GM10266 (cell line): ENCODE measurements around the gene COMT.

Source experiments
- DNase-seq: peaks from one replicate; pipeline ENCODE4 v3.0.0; 2012; ENCODE audit errors: extremely low spot score
- TF ChIP-seq, protein P1 (sequence below): IDR thresholded peaks from 2 replicates; pipeline ENCODE4 v1.5.1; 2012; ENCODE audit warnings: mild to moderate bottlenecking, low read depth; ENCODE audit not compliant: control insufficient read depth, insufficient read depth; ENCODE audit errors: missing control alignments

The COMT gene

DNA sequence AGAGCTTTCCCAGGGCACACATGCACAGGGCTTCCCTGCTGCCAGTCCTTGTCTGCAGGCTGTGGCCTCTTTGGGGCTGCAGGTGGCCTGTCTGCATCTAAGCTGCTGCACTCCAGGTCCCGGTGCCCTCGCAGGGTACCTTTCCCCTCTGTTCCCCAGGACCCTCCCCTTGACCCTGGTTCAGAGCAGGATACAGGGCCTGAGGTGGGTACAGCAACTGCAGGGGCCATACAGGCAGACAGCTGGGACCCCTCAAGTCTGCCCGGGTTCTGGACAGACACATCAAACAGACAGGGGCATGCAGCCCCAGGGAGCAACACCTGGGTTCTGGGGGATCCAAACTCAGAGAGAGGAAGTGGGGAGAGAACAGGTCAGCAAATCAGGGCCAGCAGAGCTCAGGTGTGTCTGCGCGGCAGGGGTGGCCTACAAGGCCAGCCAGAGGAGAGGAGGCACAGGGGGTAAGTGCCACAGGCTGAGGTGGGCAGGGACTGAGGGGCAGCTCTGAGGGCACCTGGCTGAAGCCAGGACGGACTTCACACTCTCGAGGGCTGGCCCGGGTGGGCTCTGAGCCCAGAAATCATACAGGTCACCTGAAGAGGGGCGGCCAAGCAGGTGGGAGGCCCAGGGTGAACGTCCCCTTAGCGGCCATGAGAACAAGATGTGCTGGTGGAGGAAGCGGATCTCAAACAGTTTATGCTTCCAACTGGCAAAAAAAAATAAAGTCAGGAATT, 29.9 kb upstream of the COMT start:
- TF ChIP-seq, protein P1, sequence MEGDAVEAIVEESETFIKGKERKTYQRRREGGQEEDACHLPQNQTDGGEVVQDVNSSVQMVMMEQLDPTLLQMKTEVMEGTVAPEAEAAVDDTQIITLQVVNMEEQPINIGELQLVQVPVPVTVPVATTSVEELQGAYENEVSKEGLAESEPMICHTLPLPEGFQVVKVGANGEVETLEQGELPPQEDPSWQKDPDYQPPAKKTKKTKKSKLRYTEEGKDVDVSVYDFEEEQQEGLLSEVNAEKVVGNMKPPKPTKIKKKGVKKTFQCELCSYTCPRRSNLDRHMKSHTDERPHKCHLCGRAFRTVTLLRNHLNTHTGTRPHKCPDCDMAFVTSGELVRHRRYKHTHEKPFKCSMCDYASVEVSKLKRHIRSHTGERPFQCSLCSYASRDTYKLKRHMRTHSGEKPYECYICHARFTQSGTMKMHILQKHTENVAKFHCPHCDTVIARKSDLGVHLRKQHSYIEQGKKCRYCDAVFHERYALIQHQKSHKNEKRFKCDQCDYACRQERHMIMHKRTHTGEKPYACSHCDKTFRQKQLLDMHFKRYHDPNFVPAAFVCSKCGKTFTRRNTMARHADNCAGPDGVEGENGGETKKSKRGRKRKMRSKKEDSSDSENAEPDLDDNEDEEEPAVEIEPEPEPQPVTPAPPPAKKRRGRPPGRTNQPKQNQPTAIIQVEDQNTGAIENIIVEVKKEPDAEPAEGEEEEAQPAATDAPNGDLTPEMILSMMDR = no peak
- DNase-seq = no peak

DNA sequence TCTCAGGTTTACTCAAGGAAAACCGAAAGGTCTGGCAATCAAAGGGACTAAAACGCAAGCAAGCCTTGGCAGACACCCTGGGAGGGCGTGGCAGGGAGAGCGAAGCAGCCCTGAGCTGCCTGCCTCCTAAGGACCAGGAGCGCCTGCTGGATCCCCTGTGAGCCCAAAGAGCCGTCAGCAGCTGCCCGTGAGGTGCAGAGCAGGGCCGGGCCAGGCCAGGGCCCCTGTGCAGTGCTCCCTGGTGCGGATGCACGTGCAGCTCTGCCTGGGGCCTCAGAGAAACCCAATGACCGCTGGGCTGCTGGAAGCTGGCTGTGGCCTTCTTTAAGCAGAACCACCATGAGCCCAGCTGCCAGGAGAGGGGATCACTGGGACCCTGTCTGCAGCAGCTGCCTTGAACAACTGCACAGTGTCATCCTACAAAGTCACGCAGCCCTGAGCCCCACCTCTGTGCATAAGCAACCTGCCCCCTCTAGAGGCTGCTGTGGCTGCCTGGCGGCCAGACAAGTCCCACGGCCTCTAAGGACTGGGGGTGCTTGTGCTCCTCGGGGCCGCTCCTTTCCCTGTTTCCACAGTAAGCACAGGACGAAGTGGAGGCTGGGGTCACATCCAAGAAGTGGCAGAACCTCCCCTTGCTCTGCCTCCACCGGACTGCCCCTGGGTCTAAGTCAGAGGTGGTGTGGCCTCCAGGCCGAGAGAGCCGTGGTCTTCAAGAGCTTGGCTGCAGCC, 29.1 kb upstream of the COMT start:
- TF ChIP-seq, protein P1 = no peak
- DNase-seq = no peak

DNA sequence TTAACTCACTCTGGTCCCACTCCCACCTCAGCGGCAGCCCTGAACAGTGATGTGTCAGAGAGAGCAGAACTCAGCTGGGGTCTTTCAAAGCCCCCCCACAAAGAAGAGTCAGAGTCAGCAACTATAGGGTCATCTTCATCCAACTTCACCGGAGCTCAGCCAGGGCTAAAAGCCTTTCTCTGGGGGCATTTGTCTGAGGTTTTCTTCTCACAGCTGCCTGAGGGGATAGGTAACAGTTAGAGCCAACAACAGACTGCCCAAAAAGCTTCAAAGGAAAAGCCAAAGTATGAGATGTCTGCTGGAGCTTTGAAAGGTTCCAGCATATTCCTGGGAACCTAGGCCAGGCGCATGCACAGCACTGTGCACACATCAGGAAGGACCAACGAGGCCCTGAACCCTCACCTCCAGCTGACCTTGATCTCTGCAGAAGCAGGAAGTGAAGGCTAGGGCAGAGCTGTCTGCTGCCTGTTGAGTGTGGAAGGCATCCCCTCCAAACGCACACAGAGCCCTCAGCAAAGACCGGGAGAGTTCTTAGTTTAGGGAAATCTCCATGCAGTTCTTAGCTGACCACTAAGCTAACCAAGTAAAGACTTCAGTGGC, 28.1 kb upstream of the COMT start:
- no peak for DNase-seq
- TF ChIP-seq, protein P1 = no peak

DNA sequence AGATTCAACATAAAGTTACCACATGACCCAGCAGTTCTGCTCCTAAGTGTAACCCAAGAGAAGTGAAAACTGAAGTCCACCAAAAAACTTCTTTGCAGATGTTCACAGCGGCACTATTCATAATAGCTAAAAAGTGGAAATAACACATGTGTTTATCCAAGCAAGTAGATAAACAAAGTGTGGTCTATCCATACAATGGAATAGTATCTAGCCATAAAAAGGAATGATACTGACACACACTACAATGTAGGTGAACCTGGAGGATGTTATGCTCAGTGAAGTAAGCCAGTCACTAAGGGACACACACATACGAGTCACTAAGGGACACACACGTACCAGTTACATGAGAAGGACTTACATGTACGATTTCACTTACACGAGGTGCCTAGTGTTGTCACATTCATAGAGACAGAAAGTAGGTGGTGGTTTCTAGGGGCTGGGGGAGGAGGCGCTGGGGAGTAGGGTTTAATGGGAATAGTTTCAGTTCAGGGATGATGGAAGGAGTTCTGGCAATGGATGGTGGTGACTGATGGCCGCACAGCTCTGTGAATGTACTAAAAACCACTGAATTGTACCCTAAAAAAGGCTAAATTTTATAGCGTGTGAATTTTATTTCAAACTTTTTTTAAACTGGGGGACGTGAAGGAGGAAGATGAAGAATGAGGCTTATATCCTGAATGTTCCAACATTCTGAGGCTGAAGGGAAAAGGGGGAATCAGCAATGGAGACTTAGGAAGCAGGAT, 27.2 kb upstream of the COMT start:
- TF ChIP-seq, protein P1 = no peak
- no peak for DNase-seq

DNA sequence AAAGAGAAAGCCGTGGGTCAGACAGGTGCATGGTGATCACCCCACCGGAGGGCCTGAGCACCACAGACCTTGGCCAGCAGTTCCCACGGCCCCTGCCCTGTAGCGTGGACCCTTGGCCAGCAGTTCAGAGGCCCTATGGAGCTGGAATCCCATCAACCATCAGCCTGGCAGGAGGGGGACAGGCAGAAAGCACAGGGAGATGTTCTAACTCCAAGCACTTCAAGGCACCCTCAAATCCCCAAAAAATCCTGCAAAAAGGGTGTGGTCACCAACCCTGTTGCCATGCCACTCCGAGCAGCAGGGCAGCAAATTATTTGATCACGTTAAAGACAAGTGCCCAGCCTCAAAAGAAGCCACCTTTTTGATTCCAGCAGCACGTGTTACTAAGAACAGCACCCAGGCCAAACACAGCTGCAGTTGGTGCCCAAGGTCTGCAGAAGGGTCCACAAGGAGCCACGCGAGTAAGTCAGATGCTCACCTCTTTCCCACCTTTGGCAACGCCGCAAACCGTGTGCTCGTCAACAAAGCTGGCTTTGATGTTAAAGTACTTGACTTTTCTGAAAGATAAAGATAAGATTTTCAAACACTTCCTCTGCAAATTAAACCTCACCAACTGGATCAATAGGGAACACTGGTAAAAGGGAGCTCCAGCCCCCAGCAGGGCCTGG, 26.2 kb upstream of the COMT start:
- TF ChIP-seq, protein P1 = no peak
- no peak for DNase-seq

DNA sequence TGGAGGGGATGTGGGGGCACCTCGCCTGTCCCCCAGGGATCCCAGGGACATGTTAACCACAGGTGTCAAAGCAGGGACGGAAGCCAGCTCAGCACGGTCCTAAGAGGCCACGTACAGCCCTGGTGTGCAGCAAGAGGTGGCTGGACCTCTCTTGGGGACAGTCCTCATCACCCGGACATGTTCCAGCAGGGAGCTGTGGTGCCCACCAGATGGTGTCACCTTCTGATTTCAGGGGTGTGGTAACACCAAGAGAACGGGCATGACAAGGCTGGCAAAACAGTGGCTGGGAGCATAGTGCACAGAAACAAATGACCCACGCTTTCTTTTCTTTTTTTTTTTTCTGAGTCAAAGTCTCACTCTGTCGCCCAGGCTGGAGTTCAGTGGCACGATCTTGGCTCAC, 25.6 kb upstream of the COMT start:
- no peak for DNase-seq
- TF ChIP-seq, protein P1 = no peak
